ENCODE data around the gene GPBAR1. TPM values are rescaled to one million over a fixed set of nuclear protein-coding genes. Genes with fewer than 3 reads are reported as not detected.

Gene GPBAR1
- total RNA-seq, 4 donors from 2014 or later: 0.26 to 1.3 (median 0.31) TPM; not detected in 1

GRCh38 chr2:218238887-218239286, 21.9 kb upstream of the GPBAR1 start:
- H3K27ac ChIP-seq: no peak overlapping the region
- H3K27me3 ChIP-seq: no peaks in the 10 kb centered on the region
- TF ChIP-seq POLR2A (IDR thresholded peaks at IDR 0.05) (no peak), CTCF (IDR thresholded peaks at IDR 0.05) (no peak)
- no peak overlapping the region for H3K4me3 ChIP-seq
- DNase-seq: no peak
- peaks cover 39 to 100% (median 61%) of the 10 kb centered on the region in 3 donors for H3K36me3 ChIP-seq
- H3K9me3 ChIP-seq: no peaks in the 10 kb centered on the region
- H3K4me1 ChIP-seq: peaks cover 0 to 2% (median 0%) of the 10 kb centered on the region in 3 donors
- WGBS, 2 donors: 92 to 100% methylated on average over 1 of the region's 1 CpG
- intact Hi-C loops (cut with DNase I): no loop called here

GRCh38 chr2:218244204-218244603, 16.6 kb upstream of the GPBAR1 start:
- DNase-seq: no peak
- no peaks in the 10 kb centered on the region for H3K9me3 ChIP-seq
- 33 to 100% methylated on average over 1 of the region's 1 CpG for WGBS, 2 donors
- H3K27me3 ChIP-seq: no peaks in the 10 kb centered on the region
- peaks cover 0 to 11% (median 0%) of the 10 kb centered on the region in 3 donors for H3K4me1 ChIP-seq
- TF ChIP-seq CTCF (IDR thresholded peaks at IDR 0.05) (no peak), POLR2A (IDR thresholded peaks at IDR 0.05) (no peak)
- peaks cover 50 to 100% (median 67%) of the 10 kb centered on the region in 3 donors for H3K36me3 ChIP-seq
- H3K4me3 ChIP-seq: no peak overlapping the region
- no peak overlapping the region for H3K27ac ChIP-seq
- intact Hi-C loops (cut with DNase I): no loop called here

GRCh38 chr2:218244665-218245064, 16.1 kb upstream of the GPBAR1 start:
- H3K4me1 ChIP-seq: peaks cover 0 to 11% (median 0%) of the 10 kb centered on the region in 3 donors
- no peak for DNase-seq
- no peaks in the 10 kb centered on the region for H3K9me3 ChIP-seq
- no peak for TF ChIP-seq POLR2A (IDR thresholded peaks at IDR 0.05)
- TF ChIP-seq CTCF (IDR thresholded peaks at IDR 0.05): no peak
- intact Hi-C loops (cut with DNase I): no loop called here
- no peak overlapping the region for H3K4me3 ChIP-seq
- no peaks in the 10 kb centered on the region for H3K27me3 ChIP-seq
- WGBS, 2 donors: 74 to 86% methylated on average over 2 of the region's 2 CpGs
- peaks cover 50 to 100% (median 67%) of the 10 kb centered on the region in 3 donors for H3K36me3 ChIP-seq
- H3K27ac ChIP-seq: no peak overlapping the region

GRCh38 chr2:218245214-218245613, 15.6 kb upstream of the GPBAR1 start:
- H3K4me3 ChIP-seq: no peak overlapping the region
- peaks cover 0 to 11% (median 0%) of the 10 kb centered on the region in 3 donors for H3K4me1 ChIP-seq
- H3K36me3 ChIP-seq: peaks cover 54 to 100% (median 67%) of the 10 kb centered on the region in 3 donors
- 80 to 84% methylated on average over 2 to 5 of the region's 5 CpGs for WGBS, 2 donors
- TF ChIP-seq POLR2A (IDR thresholded peaks at IDR 0.05) (no peak), CTCF (IDR thresholded peaks at IDR 0.05) (no peak)
- H3K27ac ChIP-seq: no peak overlapping the region
- no peaks in the 10 kb centered on the region for H3K27me3 ChIP-seq
- intact Hi-C loops (cut with DNase I): no loop called here
- no peak for DNase-seq
- H3K9me3 ChIP-seq: no peaks in the 10 kb centered on the region

- 96 to 97% methylated on average over 9 to 13 of the region's 13 CpGs for WGBS, 2 donors
- Histone ChIP-seq H3K4me1 (peaks cover 0 to 1% (median 0%) of the 10 kb centered on the region in 3 donors), H3K27me3 (no peaks in the 10 kb centered on the region), H3K4me3 (no peak overlapping the region), H3K36me3 (peaks cover 76 to 100% (median 98%) of the 10 kb centered on the region in 3 donors), H3K27ac (no peak overlapping the region), H3K9me3 (no peaks in the 10 kb centered on the region)
- DNase-seq: no peak
- TF ChIP-seq CTCF (IDR thresholded peaks at IDR 0.05): no peak
- TF ChIP-seq POLR2A (IDR thresholded peaks at IDR 0.05): no peak
- intact Hi-C loops (cut with DNase I): no loop called here
Measured at GRCh38 chr2:218249691-218250090, 11.1 kb upstream of the GPBAR1 start.

Measured in esophagus squamous epithelium (tissue), 5 donors.